Measurements from ENCODE around the gene HAT1.

DNA sequence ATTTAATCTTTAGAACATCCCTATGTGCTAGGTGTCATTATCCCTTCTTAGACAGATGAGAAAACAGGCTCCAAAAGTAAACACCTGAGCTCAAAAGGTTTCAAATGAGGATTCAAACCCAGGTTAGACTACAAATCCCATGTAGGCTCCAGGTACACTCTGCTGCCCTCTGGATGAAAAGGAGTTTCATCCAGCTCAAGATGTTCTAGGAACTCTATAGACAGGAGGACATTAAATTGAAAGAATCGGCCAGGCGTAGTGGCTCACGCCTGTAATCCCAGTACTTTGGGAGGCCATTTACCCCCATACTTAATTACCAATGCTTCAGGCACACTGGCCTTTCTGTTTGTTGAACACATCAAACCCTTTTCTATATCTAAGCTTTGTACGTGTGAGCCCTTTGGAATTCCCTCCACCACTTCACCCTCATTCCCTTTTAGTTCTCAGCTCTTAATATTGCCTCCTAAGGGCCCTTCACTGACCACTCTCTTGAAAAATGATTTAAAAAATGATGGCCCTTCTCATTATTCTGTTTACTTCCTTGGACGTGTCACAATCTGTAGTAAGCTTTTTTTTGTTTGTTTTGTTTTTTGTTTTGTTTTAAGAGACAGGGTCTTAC lies 38.9 kb upstream of the HAT1 start:
- TF ChIP-seq CTCF (IDR thresholded peaks at IDR 0.05): no peak
- no peak for TF ChIP-seq POLR2A (IDR thresholded peaks at IDR 0.05)
